Ishikawa (cell line): ENCODE data around the gene PRKCZ.
A peak's percentile ranks its signal among the peaks of the same experiment; 100 is the strongest.

Experiments
- CEBPB ChIP-seq: IDR thresholded peaks from 2 replicates; pipeline ENCODE4 v1.6.1; 2012
- CREB1 ChIP-seq: IDR thresholded peaks from 2 replicates; pipeline ENCODE4 v1.6.1; 2012; ENCODE audit warnings: low read depth
- EGR1 ChIP-seq: IDR thresholded peaks from 2 replicates; pipeline ENCODE4 v1.6.1; 2012
- EP300 ChIP-seq: IDR thresholded peaks from 2 replicates; pipeline ENCODE4 v1.6.1; 2012; ENCODE audit warnings: borderline replicate concordance
- FOXM1 ChIP-seq: IDR thresholded peaks from 2 replicates; pipeline ENCODE4 v1.6.1; 2012; ENCODE audit warnings: low read depth, borderline replicate concordance
- NFIC ChIP-seq: IDR thresholded peaks from 2 replicates; pipeline ENCODE4 v1.6.1; 2012
- RAD21 ChIP-seq: IDR thresholded peaks from 2 replicates; pipeline ENCODE4 v1.6.1; 2012; ENCODE audit warnings: low read depth
- REST ChIP-seq: IDR thresholded peaks from 2 replicates; pipeline ENCODE4 v1.6.1; 2012; ENCODE audit warnings: low read depth, mild to moderate bottlenecking
- TAF1 ChIP-seq: IDR thresholded peaks from 2 replicates; pipeline ENCODE4 v1.6.1; 2012; ENCODE audit warnings: low read depth, mild to moderate bottlenecking
- TCF12 ChIP-seq: IDR thresholded peaks from 2 replicates; pipeline ENCODE4 v1.6.1; 2012; ENCODE audit warnings: low read depth
- TEAD4 ChIP-seq: IDR thresholded peaks from 2 replicates; pipeline ENCODE4 v1.6.1; 2012
- USF1 ChIP-seq: IDR thresholded peaks from 2 replicates; pipeline ENCODE4 v1.6.1; 2012
- YY1 ChIP-seq: IDR thresholded peaks from 2 replicates; pipeline ENCODE4 v1.6.1; 2012; ENCODE audit warnings: low read depth
- ZBTB7A ChIP-seq: IDR thresholded peaks from 2 replicates; pipeline ENCODE4 v1.6.1; 2012; ENCODE audit warnings: low read depth
- TF ChIP-seq, protein P1 (sequence below): IDR thresholded peaks from 2 replicates; pipeline ENCODE4 v1.6.1; 2012

PRKCZ gene

GRCh38 chr1:2133039-2133878 is 83.0 kb downstream of the PRKCZ start:
- no peak for TF ChIP-seq TAF1
- TF ChIP-seq FOXM1 = no peak
- TF ChIP-seq EGR1 = 0 out of 2 replicates have a peak, but pooled peaks have one; percentile 48
- TF ChIP-seq REST = no peak
- TF ChIP-seq, protein P1, sequence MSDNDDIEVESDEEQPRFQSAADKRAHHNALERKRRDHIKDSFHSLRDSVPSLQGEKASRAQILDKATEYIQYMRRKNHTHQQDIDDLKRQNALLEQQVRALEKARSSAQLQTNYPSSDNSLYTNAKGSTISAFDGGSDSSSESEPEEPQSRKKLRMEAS = 0 out of 2 replicates have a peak, but pooled peaks have one; percentile 20
- TF ChIP-seq CEBPB = no peak
- TF ChIP-seq ZBTB7A = no peak; the same call in none of the 2 replicates
- no peak for TF ChIP-seq NFIC
- TF ChIP-seq TEAD4 = 0 out of 2 replicates have a peak, but pooled peaks have one; percentile 6
- peak; percentile 33; the same call in 1 of the 2 replicates for TF ChIP-seq CREB1

- TF ChIP-seq EGR1 (no peak), NFIC (no peak), RAD21 (no peak), ZBTB7A (no peak), FOXM1 (no peak), USF1 (no peak)
- TF ChIP-seq, protein P1 = no peak
Observed at GRCh38 chr1:2133879-2134215, 83.6 kb downstream of the PRKCZ start.

DNA sequence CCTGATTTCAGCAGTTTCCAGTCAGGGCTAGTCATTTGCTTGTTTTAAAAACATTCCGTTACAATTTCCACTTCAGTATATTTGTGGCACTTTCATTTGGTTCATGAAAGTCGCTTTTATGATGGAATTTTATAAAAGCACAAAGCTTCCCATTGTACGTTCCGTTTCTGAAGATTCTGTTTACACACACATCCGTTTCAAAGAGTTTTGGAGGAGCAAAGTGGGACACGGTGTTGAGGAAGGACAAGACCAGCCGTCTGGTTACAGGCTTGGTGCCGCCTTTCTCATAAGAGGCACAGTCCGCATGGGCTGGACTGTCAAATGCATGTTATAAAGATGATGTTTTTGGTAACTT is 84.0 kb downstream of the PRKCZ start:
- TF ChIP-seq EGR1 (no peak), RAD21 (no peak), YY1 (no peak), NFIC (no peak), FOXM1 (no peak), TCF12 (no peak), TAF1 (no peak), REST (no peak), ZBTB7A (no peak), CEBPB (no peak), USF1 (no peak), CREB1 (no peak), EP300 (no peak), TEAD4 (no peak)
- TF ChIP-seq, protein P1 = no peak

DNA sequence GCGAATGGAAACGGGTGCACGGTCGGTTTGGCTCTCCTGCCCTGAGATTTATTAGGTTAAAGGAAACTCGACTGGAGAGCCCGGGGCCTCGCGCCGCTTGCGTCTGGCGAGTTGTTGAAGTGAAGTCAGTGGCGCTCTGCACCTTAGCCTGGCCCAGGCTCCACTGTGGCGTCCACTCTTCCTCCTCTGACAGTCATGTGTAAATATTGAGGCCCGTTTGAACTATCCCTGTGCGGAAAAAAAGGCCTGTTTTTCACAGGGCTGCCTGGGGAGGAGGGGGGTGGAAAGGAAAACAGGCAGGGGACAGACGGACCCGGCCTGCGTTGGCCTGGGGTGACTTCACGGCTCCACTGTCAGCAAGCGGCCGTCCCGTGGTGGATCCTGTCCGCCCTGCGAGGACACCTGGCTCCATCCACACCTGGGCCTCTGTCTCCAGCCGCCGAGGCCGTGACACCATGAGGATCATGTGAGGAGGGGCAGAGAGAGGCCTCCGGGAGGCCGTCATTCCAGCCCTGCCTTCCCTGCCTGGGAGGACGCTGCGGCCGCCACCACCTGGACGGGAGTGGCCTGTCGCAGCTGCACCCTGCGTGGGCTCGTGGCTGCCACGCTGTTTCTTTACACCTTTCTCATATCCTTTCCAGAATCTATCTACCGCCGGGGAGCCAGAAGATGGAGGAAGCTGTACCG is 84.6 kb downstream of the PRKCZ start:
- TF ChIP-seq TEAD4 (no peak), CREB1 (no peak), EP300 (no peak), NFIC (no peak), CEBPB (no peak), REST (no peak), USF1 (no peak), TAF1 (no peak), EGR1 (no peak), FOXM1 (no peak), ZBTB7A (no peak), RAD21 (no peak), TCF12 (no peak), YY1 (no peak)
- TF ChIP-seq, protein P1 = no peak
